PFSK-1 (cell line): ENCODE measurements around the gene HSDL1.

Experiments
- POLR2AphosphoS5 ChIP-seq: IDR thresholded peaks from 2 replicates; pipeline ENCODE4 v1.6.1; 2012; ENCODE audit warnings: low read depth, mild to moderate bottlenecking, control low read depth, low read length, moderate library complexity
- SIN3A ChIP-seq: IDR thresholded peaks from 2 replicates; pipeline ENCODE4 v1.6.1; 2012; ENCODE audit warnings: mild to moderate bottlenecking, low read length, moderate library complexity, borderline replicate concordance; ENCODE audit not compliant: insufficient read depth

DNA sequence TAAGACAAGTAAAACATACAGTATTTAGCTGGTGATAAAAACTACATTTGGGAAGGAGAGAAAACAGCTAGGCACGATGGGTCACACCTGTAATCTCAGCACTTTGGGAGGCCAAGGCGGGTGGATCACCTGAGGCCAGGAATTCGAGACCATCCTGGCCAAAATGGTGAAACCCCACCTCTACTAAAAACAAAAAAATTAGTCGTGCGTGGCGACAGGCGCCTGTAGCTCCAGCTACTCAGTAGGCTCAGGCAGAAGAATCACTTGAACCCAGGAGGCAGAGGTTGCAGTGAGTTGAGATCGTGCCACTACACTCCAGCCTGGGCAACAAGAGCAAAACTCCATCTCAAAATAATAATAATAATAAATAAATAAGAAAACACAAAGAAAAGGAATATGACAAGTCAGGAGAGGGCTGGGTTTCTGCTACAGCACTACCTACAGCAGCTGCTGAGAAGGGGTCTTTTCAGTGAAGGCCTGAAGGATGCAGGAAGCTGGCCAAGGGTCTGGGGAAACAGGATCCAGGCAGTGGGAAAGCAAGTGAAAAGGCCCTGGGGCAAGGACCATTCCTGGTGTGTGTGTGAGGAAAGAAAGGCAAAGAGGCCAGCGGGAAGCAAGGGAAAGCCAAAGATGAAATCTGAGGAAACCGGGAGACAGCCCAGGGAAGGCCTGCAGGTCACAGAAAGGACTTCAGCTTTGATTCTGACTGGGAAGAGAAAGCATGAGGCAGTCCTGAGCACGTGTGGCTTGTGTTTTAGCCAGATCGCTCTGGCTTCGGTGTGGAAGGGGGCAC, 38.8 kb downstream of the HSDL1 start:
- TF ChIP-seq POLR2AphosphoS5: no peak
- no peak for TF ChIP-seq SIN3A
